Activated naive CD4-positive, alpha-beta T cell treated with anti-CD3 and anti-CD28 coated beads for 36 hours (primary cell): ENCODE results near the gene ANP32A. TPM values are rescaled to one million over a fixed set of nuclear protein-coding genes. Genes with fewer than 3 reads are reported as not detected.
"Not testable (repeated sequence)": the region's sequence is repeated elsewhere in the genome, so short reads cannot be mapped to it uniquely, and the experiment has no call there.

ENCODE experiments used
- CTCF ChIA-PET: fragments of 350-600 bp; sonication (Branson Sonifier 250); formaldehyde crosslinking; loops from one replicate; lab custom pipeline; 2021; ENCODE audit warnings: antibody characterized with exemption; lab: Charles Lee
- DNase-seq: peaks from one replicate; pipeline ENCODE4 v3.0.0-alpha.2; 2020
- H3K27ac Mint-ChIP-seq: one replicate; pipeline ENCODE4 v1.8.0; 2021; ENCODE audit warnings: mild to moderate bottlenecking, mixed read lengths
- H3K27me3 Mint-ChIP-seq: one replicate; pipeline ENCODE4 v1.8.0; 2021; ENCODE audit warnings: low read depth, mixed read lengths
- H3K36me3 Mint-ChIP-seq: one replicate; pipeline ENCODE4 v1.8.0; 2021; ENCODE audit warnings: low read depth, mixed read lengths
- H3K4me1 Mint-ChIP-seq: one replicate; pipeline ENCODE4 v1.8.0; 2021; ENCODE audit warnings: low read depth, mixed read lengths
- H3K4me3 Mint-ChIP-seq: one replicate; pipeline ENCODE4 v1.8.0; 2021; ENCODE audit warnings: mild to moderate bottlenecking, moderate library complexity, mixed read lengths
- H3K9me3 Mint-ChIP-seq: one replicate; pipeline ENCODE4 v1.8.0; 2021; ENCODE audit warnings: mixed read lengths
- intact Hi-C: fragments of 100-400 bp; cut with micrococcal nuclease; formaldehyde crosslinking; loops from one replicate; pipeline ENCODE4 v1.15.1; 2023
- total RNA-seq, 2 experiments: library from RNA; stranded (reverse); gene quantifications; one replicate each; pipeline ENCODE4 v1.2.3, GENCODE V29; 2021

The ANP32A gene
- total RNA-seq, 2 experiments from 2014 or later = 216 to 245 TPM

GRCh38 chr15:68759982-68760579 lies 60.6 kb downstream of the ANP32A start:
- H3K27me3 Mint-ChIP-seq, H3K36me3 Mint-ChIP-seq, H3K4me1 Mint-ChIP-seq, H3K9me3 Mint-ChIP-seq, H3K4me3 Mint-ChIP-seq, DNase-seq, intact Hi-C loops, H3K27ac Mint-ChIP-seq: not testable (repeated sequence)
- CTCF ChIA-PET = interaction anchor here (0.7 kb wide), 1 partner anchor 11 kb away, joined by 3 read pairs; no protein-coding TSS in a partner anchor

- CTCF ChIA-PET = interaction anchor here (0.6 to 1.6 kb wide), 5 partner anchors 9 to 372 kb away, joined by 4 to 5 read pairs (median 5); no protein-coding TSS in a partner anchor
- H3K27ac Mint-ChIP-seq = no peak overlapping the region
- H3K27me3 Mint-ChIP-seq = no peaks in the 10 kb centered on the region
- DNase-seq = no peak
- H3K9me3 Mint-ChIP-seq = no peaks in the 10 kb centered on the region
- intact Hi-C loops = no loop called here
- H3K4me3 Mint-ChIP-seq = no peak overlapping the region
- H3K36me3 Mint-ChIP-seq = no peaks in the 10 kb centered on the region
- peaks cover 8% of the 10 kb centered on the region for H3K4me1 Mint-ChIP-seq
Measured at GRCh38 chr15:68755731-68756130, 65.0 kb downstream of the ANP32A start.

- Mint-ChIP-seq H3K9me3 (peaks cover 4% of the 10 kb centered on the region), H3K4me1 (peaks cover 8% of the 10 kb centered on the region), H3K4me3 (no peak overlapping the region), H3K27ac (no peak overlapping the region), H3K27me3 (no peaks in the 10 kb centered on the region), H3K36me3 (no peaks in the 10 kb centered on the region)
- CTCF ChIA-PET = interaction anchor here (0.6 kb wide), 1 partner anchor 281 kb away, joined by 3 read pairs; no protein-coding TSS in a partner anchor
- no peak for DNase-seq
- intact Hi-C loops = no loop called here
Measured at GRCh38 chr15:68751622-68752021, 69.1 kb downstream of the ANP32A start.

GRCh38 chr15:68749793-68750192 lies 70.9 kb downstream of the ANP32A start:
- Mint-ChIP-seq H3K9me3 (peaks cover 4% of the 10 kb centered on the region), H3K4me1 (peaks cover 6% of the 10 kb centered on the region), H3K27ac (no peak overlapping the region), H3K27me3 (no peaks in the 10 kb centered on the region), H3K4me3 (no peak overlapping the region), H3K36me3 (no peaks in the 10 kb centered on the region)
- no peak for DNase-seq
- CTCF ChIA-PET = interaction anchor here (0.5 kb wide), 1 partner anchor 10 kb away, joined by 3 read pairs; no protein-coding TSS in a partner anchor
- intact Hi-C loops = no loop called here

- Mint-ChIP-seq H3K9me3 (peaks cover 4% of the 10 kb centered on the region), H3K4me3 (no peak overlapping the region), H3K27me3 (no peaks in the 10 kb centered on the region), H3K36me3 (no peaks in the 10 kb centered on the region), H3K4me1 (peaks cover 2% of the 10 kb centered on the region), H3K27ac (no peak overlapping the region)
- CTCF ChIA-PET = interaction anchor here (0.5 kb wide), 1 partner anchor 10 kb away, joined by 3 read pairs; no protein-coding TSS in a partner anchor
- intact Hi-C loops = no loop called here
- no peak for DNase-seq
Measured at GRCh38 chr15:68749365-68749764, 71.3 kb downstream of the ANP32A start.

GRCh38 chr15:68743256-68743655 lies 77.4 kb downstream of the ANP32A start:
- H3K27me3 Mint-ChIP-seq = no peaks in the 10 kb centered on the region
- intact Hi-C loops = no loop called here

GRCh38 chr15:68739390-68740080 lies 81.2 kb downstream of the ANP32A start:
- Mint-ChIP-seq H3K9me3 (no peaks in the 10 kb centered on the region), H3K4me3 (no peak overlapping the region), H3K27me3 (no peaks in the 10 kb centered on the region), H3K27ac (no peak overlapping the region), H3K4me1 (no peaks in the 10 kb centered on the region), H3K36me3 (no peaks in the 10 kb centered on the region)
- DNase-seq = no peak
- intact Hi-C loops = no loop called here
- CTCF ChIA-PET = interaction anchor here (1.3 to 1.8 kb wide), 2 partner anchors 66 to 137 kb away, joined by 4 read pairs; no protein-coding TSS in a partner anchor

More at GRCh38 chr15:68743256-68743655, 77.4 kb downstream of the ANP32A start:
- no peaks in the 10 kb centered on the region for H3K4me1 Mint-ChIP-seq
- CTCF ChIA-PET = interaction anchor here (0.6 kb wide), 1 partner anchor 19 kb away, joined by 4 read pairs; no protein-coding TSS in a partner anchor
- H3K27ac Mint-ChIP-seq = no peak overlapping the region
- DNase-seq = no peak
- no peaks in the 10 kb centered on the region for H3K9me3 Mint-ChIP-seq
- H3K36me3 Mint-ChIP-seq = no peaks in the 10 kb centered on the region
- H3K4me3 Mint-ChIP-seq = no peak overlapping the region

- Mint-ChIP-seq H3K36me3 (no peaks in the 10 kb centered on the region), H3K4me3 (no peak overlapping the region), H3K27ac (no peak overlapping the region), H3K4me1 (peaks cover 2% of the 10 kb centered on the region), H3K27me3 (no peaks in the 10 kb centered on the region), H3K9me3 (no peaks in the 10 kb centered on the region)
- intact Hi-C loops = no loop called here
- CTCF ChIA-PET = interaction anchor here (0.6 to 1.3 kb wide), 4 partner anchors 10 to 182 kb away, joined by 3 to 5 read pairs (median 3); no protein-coding TSS in a partner anchor
- no peak for DNase-seq
Measured at GRCh38 chr15:68735610-68736009, 85.1 kb downstream of the ANP32A start.

- H3K4me3 Mint-ChIP-seq = no peak overlapping the region
- CTCF ChIA-PET = interaction anchor here (1.1 to 1.3 kb wide), 3 partner anchors 10 to 181 kb away, joined by 3 to 4 read pairs (median 3); no protein-coding TSS in a partner anchor
Measured at GRCh38 chr15:68734881-68735280, 85.8 kb downstream of the ANP32A start.

GRCh38 chr15:68734352-68734751 lies 86.3 kb downstream of the ANP32A start:
- H3K27me3 Mint-ChIP-seq = no peaks in the 10 kb centered on the region
- H3K4me3 Mint-ChIP-seq = no peak overlapping the region
- CTCF ChIA-PET = interaction anchor here (1.2 to 1.3 kb wide), 2 partner anchors 173 to 180 kb away, joined by 3 to 4 read pairs; no protein-coding TSS in a partner anchor
- no peaks in the 10 kb centered on the region for H3K9me3 Mint-ChIP-seq
- intact Hi-C loops = no loop called here
- H3K27ac Mint-ChIP-seq = no peak overlapping the region
- no peaks in the 10 kb centered on the region for H3K36me3 Mint-ChIP-seq
- DNase-seq = no peak
- H3K4me1 Mint-ChIP-seq = peaks cover 2% of the 10 kb centered on the region

More at GRCh38 chr15:68734881-68735280, 85.8 kb downstream of the ANP32A start:
- H3K4me1 Mint-ChIP-seq = peaks cover 2% of the 10 kb centered on the region
- H3K27me3 Mint-ChIP-seq = no peaks in the 10 kb centered on the region
- H3K9me3 Mint-ChIP-seq = no peaks in the 10 kb centered on the region
- no peaks in the 10 kb centered on the region for H3K36me3 Mint-ChIP-seq
- no peak overlapping the region for H3K27ac Mint-ChIP-seq
- DNase-seq = no peak
- intact Hi-C loops = no loop called here

GRCh38 chr15:68733666-68734065 lies 87.0 kb downstream of the ANP32A start:
- Mint-ChIP-seq H3K27ac (no peak overlapping the region), H3K9me3 (no peaks in the 10 kb centered on the region), H3K27me3 (no peaks in the 10 kb centered on the region), H3K4me1 (peaks cover 2% of the 10 kb centered on the region), H3K4me3 (no peak overlapping the region), H3K36me3 (no peaks in the 10 kb centered on the region)
- CTCF ChIA-PET = no interaction called here
- DNase-seq = no peak
- intact Hi-C loops = no loop called here

GRCh38 chr15:68732451-68732850 lies 88.2 kb downstream of the ANP32A start:
- CTCF ChIA-PET = interaction anchor here (1.0 to 2.8 kb wide), 2 partner anchors 23 to 143 kb away, joined by 4 to 30 read pairs; no protein-coding TSS in a partner anchor
- Mint-ChIP-seq H3K27ac (no peak overlapping the region), H3K4me3 (no peak overlapping the region), H3K27me3 (no peaks in the 10 kb centered on the region), H3K9me3 (no peaks in the 10 kb centered on the region), H3K4me1 (peaks cover 2% of the 10 kb centered on the region), H3K36me3 (no peaks in the 10 kb centered on the region)
- intact Hi-C loops = no loop called here
- DNase-seq = no peak
